ENCODE results near the gene RHBG. TPM values are rescaled to one million over a fixed set of nuclear protein-coding genes. Genes with fewer than 3 reads are reported as not detected.

RHBG gene
- total RNA-seq, 2 donors from 2014 or later, result 0.85 TPM; not detected in 1

DNA sequence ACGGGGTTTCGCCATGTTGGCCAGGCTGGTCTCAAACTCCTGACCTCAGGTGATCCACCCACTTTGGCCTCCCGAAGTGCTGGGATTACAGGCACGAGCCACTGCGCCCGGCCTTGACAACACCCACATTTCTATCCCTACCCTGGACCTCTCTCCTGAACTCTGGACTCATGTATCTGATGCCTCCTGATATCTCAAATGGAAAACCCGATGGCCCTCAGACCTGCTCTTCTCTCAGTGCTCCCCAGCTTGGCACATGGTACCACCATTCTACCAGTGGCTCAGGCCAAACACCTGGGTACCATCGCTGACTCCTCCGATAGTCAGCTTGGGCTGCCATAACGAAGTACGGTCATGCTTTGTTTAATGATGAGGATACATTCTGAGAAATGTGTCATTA is 8.5 kb upstream of the RHBG start:
- no peak overlapping the region for H3K27ac ChIP-seq
- DNase-seq (ENCODE audit: low spot score), result no peak
- H3K9me3 ChIP-seq, result no peaks in the 10 kb centered on the region
- TF ChIP-seq, protein P1, sequence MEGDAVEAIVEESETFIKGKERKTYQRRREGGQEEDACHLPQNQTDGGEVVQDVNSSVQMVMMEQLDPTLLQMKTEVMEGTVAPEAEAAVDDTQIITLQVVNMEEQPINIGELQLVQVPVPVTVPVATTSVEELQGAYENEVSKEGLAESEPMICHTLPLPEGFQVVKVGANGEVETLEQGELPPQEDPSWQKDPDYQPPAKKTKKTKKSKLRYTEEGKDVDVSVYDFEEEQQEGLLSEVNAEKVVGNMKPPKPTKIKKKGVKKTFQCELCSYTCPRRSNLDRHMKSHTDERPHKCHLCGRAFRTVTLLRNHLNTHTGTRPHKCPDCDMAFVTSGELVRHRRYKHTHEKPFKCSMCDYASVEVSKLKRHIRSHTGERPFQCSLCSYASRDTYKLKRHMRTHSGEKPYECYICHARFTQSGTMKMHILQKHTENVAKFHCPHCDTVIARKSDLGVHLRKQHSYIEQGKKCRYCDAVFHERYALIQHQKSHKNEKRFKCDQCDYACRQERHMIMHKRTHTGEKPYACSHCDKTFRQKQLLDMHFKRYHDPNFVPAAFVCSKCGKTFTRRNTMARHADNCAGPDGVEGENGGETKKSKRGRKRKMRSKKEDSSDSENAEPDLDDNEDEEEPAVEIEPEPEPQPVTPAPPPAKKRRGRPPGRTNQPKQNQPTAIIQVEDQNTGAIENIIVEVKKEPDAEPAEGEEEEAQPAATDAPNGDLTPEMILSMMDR (IDR thresholded peaks at IDR 0.05), result no peak
- TF ChIP-seq POLR2AphosphoS5 (IDR thresholded peaks at IDR 0.05) (no peak), POLR2A (IDR thresholded peaks at IDR 0.05) (no peak)
- intact Hi-C loops (cut with DNase I), result no loop called here
- no peak overlapping the region for H3K4me3 ChIP-seq
- no peaks in the 10 kb centered on the region for H3K27me3 ChIP-seq (replicated peaks; ENCODE audit: insufficient read depth)
- whole genome bisulfite sequencing, result over 99% methylated on average over 11 of the region's 11 CpGs
- no peaks in the 10 kb centered on the region for H3K4me1 ChIP-seq (replicated peaks)
- H3K36me3 ChIP-seq, result no peaks in the 10 kb centered on the region

DNA sequence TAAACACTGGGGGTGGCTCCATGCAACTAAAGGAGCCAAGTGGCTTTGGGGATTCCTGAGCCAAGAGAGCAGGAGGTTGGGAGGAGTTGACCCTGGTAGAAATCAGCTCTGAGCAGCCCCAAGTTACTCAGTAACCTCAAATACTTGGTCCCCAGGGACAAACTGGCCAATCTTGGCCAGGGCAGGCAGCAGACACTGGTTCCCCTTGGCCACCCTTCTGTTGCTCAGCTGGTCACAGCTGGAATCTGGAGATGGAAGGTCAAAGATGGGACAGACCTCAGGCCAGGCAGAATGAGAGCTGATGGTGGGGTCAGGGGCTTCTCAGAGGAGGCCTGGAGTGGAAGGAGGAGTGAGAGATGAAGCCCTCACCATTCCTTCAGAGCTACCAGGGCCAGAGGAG is 3.3 kb upstream of the RHBG start:
- no peaks in the 10 kb centered on the region for H3K4me1 ChIP-seq (replicated peaks)
- H3K4me3 ChIP-seq, result no peak overlapping the region
- no peak overlapping the region for H3K27ac ChIP-seq
- TF ChIP-seq, protein P1 (IDR thresholded peaks at IDR 0.05), result no peak
- TF ChIP-seq POLR2AphosphoS5 (IDR thresholded peaks at IDR 0.05), result no peak
- no peak for DNase-seq (ENCODE audit: low spot score)
- intact Hi-C loops (cut with DNase I), result no loop called here
- H3K9me3 ChIP-seq, result no peaks in the 10 kb centered on the region
- H3K36me3 ChIP-seq, result no peaks in the 10 kb centered on the region
- H3K27me3 ChIP-seq (replicated peaks; ENCODE audit: insufficient read depth), result no peaks in the 10 kb centered on the region

DNA sequence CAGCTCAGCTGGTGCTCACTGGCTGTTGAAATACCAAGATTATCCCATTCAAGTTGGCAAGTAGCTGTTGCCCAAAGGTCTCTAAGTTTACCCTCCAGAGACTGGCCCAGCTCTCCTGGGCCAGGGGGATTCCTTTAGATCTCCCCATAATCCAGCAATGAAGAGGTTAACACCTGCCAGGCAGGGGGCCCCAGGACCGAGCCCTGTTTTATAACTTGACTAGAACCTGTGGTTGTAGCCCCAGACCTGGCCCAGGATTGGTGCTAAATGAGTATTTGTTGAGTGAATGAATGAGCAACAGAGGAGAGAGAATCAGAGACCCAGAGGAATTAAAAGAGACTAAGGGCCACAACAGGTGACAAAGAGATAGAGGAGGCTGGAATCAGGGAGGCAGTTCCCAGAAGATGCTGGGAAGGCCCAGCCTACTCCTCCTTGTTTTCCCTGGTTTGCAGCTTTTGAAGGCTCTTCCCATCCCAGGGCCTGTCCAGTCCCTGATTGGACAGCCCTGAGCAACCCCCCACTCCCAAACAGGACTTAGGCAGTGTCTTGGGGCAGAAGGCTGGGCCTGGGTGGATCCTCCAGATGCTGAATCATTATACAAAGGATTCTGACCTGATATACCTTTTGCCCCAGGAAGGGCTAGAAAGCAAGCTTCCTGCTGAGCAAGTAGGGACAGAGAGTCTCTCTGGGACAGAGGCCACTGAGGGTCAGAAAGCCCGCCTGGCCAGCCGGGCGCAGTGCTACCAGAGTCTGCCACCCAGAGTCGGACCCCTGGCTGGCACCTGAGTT is 2.4 kb upstream of the RHBG start:
- no peak overlapping the region for H3K27ac ChIP-seq
- DNase-seq (ENCODE audit: low spot score), result no peak
- no peaks in the 10 kb centered on the region for H3K27me3 ChIP-seq (replicated peaks; ENCODE audit: insufficient read depth)
- WGBS, result 78% methylated on average over 5 of the region's 5 CpGs
- no peaks in the 10 kb centered on the region for H3K9me3 ChIP-seq
- intact Hi-C loops (cut with DNase I), result no loop called here
- no peak overlapping the region for H3K4me3 ChIP-seq
- H3K36me3 ChIP-seq, result no peaks in the 10 kb centered on the region
- TF ChIP-seq POLR2AphosphoS5 (IDR thresholded peaks at IDR 0.05), result no peak
- no peak for TF ChIP-seq POLR2A (IDR thresholded peaks at IDR 0.05)
- TF ChIP-seq, protein P1 (IDR thresholded peaks at IDR 0.05), result no peak
- no peaks in the 10 kb centered on the region for H3K4me1 ChIP-seq (replicated peaks)

DNA sequence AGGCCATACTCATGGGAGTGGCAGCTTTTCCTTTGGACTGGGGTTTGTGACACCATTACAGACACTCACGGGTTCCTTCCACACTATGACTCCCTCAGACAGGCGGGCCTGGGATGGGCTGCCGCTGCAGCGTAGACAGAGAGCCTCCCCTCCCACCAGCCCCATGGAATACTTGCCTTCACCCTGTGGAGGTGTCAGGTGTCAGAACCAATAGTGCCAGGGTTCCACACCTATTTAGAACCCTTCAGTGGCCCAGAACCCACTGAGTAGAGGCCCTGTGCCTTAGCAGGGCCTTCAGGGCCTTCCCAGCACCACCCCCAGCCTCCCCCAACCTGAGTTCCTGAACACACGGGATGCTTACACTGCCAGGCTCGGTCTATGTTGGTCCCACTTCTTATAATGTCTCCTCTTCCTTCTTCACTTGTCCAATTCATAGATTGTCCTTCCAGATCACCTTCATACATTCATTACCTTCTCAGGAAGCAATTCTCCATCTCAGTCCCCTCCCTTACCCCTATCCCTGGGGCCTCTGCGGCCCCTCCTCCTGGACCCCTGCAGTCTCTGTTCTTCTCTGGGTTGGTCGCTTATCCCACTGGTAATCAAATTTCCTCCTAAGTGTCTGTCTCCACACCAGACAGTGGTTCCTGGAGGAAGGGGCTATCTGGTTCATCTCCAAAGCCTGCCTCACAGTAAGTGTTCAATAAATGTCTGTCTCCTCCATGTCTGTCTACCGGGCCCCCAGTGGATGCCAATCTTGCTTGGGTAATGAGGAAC is 1.4 kb upstream of the RHBG start:
- no peak for DNase-seq (ENCODE audit: low spot score)
- intact Hi-C loops (cut with DNase I), result no loop called here
- Histone ChIP-seq H3K27ac (no peak overlapping the region), H3K4me3 (no peak overlapping the region), H3K9me3 (no peaks in the 10 kb centered on the region), H3K27me3 (replicated peaks; ENCODE audit: insufficient read depth) (no peaks in the 10 kb centered on the region), H3K4me1 (replicated peaks) (no peaks in the 10 kb centered on the region), H3K36me3 (no peaks in the 10 kb centered on the region)
- WGBS, result 80% methylated on average over 9 of the region's 9 CpGs
- TF ChIP-seq, protein P1 (IDR thresholded peaks at IDR 0.05), result no peak
- no peak for TF ChIP-seq POLR2A (IDR thresholded peaks at IDR 0.05)
- TF ChIP-seq POLR2AphosphoS5 (IDR thresholded peaks at IDR 0.05), result no peak

All from prostate gland (tissue), 2 donors.